22Rv1 (cell line): ENCODE data around the gene TTLL4.

Experiments
- ZFX ChIP-seq: fragments of 450-650 bp; IDR thresholded peaks from 2 replicates; pipeline ENCODE4 v1.6.1; 2017; ENCODE audit warnings: antibody characterized with exemption, borderline replicate concordance
- TF ChIP-seq, protein P1 (sequence below): fragments of 450-650 bp; IDR thresholded peaks from 2 replicates; pipeline ENCODE4 v1.5.1; 2017; ENCODE audit warnings: mild to moderate bottlenecking

DNA sequence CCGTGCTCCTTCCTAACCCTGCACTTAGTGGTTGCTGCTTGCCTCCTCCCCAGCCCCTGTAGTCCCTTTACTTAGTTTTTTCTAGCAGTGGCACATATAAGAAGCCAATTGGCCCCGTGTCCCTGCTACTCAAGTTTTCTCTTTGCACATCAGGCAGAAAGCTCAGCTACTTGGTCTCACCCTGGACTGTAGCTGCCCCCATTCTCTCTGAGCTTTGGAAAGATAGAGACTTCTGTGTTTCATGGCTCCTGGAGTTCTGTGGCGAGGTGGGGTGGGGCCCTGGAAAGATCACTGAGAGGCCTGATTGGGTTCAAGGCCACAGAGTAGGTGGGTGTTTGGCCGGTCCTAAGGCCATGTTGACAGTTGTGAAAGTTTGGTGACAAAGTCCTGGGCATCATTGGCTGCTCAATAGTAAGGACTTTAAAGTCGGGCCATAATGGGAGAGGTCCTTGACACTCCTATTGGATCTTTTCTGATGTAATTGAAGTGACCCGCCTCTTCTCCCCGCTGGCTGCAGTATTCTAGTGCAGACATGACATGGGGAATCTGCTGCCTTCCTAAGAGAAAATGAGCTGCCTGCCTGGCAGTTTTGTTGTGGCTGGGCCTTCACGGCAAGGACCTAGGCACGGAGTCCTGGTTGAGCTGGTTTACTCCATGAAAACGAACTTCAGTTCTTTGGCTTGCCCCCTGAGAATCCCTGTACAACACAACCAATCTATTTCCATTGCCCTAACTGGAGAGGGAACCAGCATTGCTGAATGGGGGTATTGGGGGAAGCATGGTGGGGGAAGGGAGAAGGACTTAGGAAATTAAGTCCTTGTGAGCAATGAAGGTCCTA is 45.2 kb downstream of the TTLL4 start:
- TF ChIP-seq, protein P1, sequence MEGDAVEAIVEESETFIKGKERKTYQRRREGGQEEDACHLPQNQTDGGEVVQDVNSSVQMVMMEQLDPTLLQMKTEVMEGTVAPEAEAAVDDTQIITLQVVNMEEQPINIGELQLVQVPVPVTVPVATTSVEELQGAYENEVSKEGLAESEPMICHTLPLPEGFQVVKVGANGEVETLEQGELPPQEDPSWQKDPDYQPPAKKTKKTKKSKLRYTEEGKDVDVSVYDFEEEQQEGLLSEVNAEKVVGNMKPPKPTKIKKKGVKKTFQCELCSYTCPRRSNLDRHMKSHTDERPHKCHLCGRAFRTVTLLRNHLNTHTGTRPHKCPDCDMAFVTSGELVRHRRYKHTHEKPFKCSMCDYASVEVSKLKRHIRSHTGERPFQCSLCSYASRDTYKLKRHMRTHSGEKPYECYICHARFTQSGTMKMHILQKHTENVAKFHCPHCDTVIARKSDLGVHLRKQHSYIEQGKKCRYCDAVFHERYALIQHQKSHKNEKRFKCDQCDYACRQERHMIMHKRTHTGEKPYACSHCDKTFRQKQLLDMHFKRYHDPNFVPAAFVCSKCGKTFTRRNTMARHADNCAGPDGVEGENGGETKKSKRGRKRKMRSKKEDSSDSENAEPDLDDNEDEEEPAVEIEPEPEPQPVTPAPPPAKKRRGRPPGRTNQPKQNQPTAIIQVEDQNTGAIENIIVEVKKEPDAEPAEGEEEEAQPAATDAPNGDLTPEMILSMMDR = no peak
- TF ChIP-seq ZFX = no peak
